Neutrophil (primary cell): ENCODE data around the gene PODN.

Source experiments
- H3K27ac ChIP-seq: fragments of 200-600 bp; sonication (generic); 2 replicates; pipeline ENCODE4 v1.5.1; 2016; ENCODE audit warnings: mild to moderate bottlenecking, moderate library complexity
- H3K27me3 ChIP-seq: fragments of 200-600 bp; sonication (generic); 2 replicates; pipeline ENCODE4 v1.6.0; 2016; ENCODE audit warnings: mild to moderate bottlenecking
- H3K36me3 ChIP-seq: fragments of 200-600 bp; sonication (generic); 2 replicates; pipeline ENCODE4 v1.5.1; 2017
- H3K4me1 ChIP-seq, 2 experiments: fragments of 200-600 bp in 1 of 2; sonication (generic) in 1 of 2; 1 replicate in 1 of 2; 2 replicates in 1 of 2; pipeline versions ENCODE4 v1.5.1 to v1.6.1; 2013 to 2016; ENCODE audit warnings: low read depth in 1 of 2, low read length in 1 of 2, mild to moderate bottlenecking in 1 of 2, moderate library complexity in 1 of 2; ENCODE audit not compliant: control insufficient read depth in 1 of 2, insufficient read depth in 1 of 2
- H3K4me3 ChIP-seq, 2 experiments: fragments of 200-600 bp in 1 of 2; sonication (generic) in 1 of 2; 1 replicate in 1 of 2; 2 replicates in 1 of 2; pipeline ENCODE4 v1.5.1; 2013 to 2016; ENCODE audit warnings: low read depth in 1 of 2, low read length in 1 of 2, mild to moderate bottlenecking in 1 of 2, moderate library complexity in 1 of 2
- H3K9me3 ChIP-seq: fragments of 200-600 bp; sonication (generic); 2 replicates; pipeline ENCODE4 v1.5.1; 2016
- TF ChIP-seq, protein P1 (sequence below): fragments of 200-600 bp; sonication (generic); IDR thresholded peaks from 2 replicates; pipeline ENCODE4 v1.5.1; 2016; ENCODE audit warnings: antibody characterized with exemption

PODN gene

DNA sequence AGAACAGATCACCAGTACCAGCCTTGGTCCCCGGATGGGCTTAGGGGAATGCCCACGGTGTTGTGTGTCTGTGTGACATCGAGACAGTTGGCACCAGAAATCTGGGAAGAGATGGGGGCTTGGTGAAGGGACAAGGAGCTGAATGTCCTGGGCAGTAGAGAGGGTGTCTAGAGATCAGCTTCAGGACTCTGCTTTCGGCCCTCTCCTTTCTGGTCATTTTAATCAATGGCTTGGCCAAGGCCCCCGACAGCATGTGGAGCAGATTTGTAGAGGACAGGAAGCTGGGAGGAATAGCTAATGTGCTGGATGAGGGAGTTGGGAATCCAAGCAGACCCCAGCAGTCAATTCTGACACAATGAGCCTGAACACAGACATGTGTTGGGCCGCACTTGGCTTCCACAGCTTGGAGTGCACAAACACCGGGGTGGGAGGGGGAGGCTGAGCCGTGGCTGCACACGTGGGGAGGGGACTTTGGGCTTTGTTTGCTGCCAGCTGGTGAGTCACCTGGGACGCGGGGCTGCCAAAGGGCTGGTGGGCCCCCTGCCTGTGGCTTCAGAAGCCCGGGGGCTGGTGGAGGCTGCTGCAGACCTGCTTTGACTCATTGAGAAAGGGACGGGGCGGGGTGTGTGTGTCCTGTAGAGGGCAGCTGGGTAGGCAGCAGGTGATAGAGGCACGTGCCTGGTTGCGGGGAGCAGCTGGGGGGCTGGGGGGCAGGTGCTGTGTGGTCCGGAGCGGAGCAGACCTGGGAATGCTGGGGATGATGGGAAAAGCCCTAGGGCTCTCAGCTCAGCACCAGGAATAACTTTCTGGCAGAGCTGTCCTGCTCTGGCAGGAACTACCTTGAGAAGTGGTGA is 59.5 kb downstream of the PODN start:
- Histone ChIP-seq H3K27me3 (no peaks in the 10 kb centered on the region), H3K4me1 (no peaks in the 10 kb centered on the region), H3K9me3 (no peaks in the 10 kb centered on the region), H3K4me3 (no peak overlapping the region), H3K36me3 (no peaks in the 10 kb centered on the region), H3K27ac (no peak overlapping the region)
- TF ChIP-seq, protein P1, sequence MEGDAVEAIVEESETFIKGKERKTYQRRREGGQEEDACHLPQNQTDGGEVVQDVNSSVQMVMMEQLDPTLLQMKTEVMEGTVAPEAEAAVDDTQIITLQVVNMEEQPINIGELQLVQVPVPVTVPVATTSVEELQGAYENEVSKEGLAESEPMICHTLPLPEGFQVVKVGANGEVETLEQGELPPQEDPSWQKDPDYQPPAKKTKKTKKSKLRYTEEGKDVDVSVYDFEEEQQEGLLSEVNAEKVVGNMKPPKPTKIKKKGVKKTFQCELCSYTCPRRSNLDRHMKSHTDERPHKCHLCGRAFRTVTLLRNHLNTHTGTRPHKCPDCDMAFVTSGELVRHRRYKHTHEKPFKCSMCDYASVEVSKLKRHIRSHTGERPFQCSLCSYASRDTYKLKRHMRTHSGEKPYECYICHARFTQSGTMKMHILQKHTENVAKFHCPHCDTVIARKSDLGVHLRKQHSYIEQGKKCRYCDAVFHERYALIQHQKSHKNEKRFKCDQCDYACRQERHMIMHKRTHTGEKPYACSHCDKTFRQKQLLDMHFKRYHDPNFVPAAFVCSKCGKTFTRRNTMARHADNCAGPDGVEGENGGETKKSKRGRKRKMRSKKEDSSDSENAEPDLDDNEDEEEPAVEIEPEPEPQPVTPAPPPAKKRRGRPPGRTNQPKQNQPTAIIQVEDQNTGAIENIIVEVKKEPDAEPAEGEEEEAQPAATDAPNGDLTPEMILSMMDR: no peak

DNA sequence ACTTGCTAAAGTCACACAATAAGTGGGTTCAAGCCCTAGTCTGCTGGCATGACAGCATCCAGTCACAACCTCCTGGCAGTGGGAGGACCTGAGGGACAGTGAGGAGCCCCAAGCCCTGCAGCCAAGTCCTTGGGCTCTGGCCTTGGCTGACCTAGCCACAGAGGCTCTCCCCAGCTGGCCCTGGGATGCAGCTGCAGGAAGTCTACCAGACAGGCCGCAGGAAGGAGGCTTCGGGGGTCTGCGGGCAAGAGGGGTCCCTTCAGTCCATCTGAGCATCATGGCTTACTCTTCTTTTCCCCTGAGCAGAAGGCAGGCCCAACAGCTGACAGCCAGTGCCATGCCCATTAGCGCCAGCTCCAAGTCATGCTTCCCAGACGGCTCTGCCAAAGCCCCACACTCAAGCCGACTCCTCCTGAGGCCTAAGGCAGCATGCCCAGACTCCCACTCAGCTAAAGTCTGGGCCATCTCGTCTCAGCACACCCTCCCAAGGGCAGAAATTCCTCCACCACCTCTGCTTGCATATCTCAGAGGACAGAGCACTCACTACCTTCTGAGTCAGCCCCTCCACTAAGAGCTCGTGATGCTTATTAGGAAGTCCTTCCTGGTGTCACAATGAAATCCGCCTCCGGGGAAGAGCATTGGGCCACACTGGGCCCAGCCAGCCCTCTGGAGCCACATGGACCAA is 60.3 kb downstream of the PODN start:
- H3K36me3 ChIP-seq: no peaks in the 10 kb centered on the region
- no peaks in the 10 kb centered on the region for H3K9me3 ChIP-seq
- no peaks in the 10 kb centered on the region for H3K4me1 ChIP-seq
- no peak overlapping the region for H3K27ac ChIP-seq
- H3K27me3 ChIP-seq: no peaks in the 10 kb centered on the region
- TF ChIP-seq, protein P1: no peak
- no peak overlapping the region for H3K4me3 ChIP-seq

DNA sequence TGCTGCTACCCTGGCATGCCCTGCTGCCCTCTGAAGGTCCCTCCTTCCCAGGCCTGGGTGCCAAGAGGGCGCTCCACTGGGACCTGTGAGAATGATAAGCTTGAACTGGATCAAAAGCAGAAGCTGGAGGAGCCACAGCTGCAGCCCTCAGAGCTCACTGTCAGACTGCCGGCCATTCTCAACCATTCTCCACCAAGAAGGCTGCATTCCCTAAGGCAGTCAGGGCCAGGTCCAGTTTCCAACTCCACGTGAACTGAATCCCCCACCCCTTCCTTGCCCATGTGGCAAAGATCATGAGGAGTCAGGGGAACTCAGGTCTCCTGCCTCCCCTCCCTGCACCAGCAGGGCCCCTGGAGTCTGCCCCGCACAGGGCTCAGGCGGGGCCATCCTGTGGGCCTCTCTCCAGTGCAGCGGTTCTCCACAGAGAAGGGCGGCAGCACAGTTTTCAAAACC is 61.0 kb downstream of the PODN start:
- H3K4me3 ChIP-seq: no peak overlapping the region
- no peak overlapping the region for H3K27ac ChIP-seq
- H3K36me3 ChIP-seq: no peaks in the 10 kb centered on the region
- H3K4me1 ChIP-seq: no peaks in the 10 kb centered on the region
- H3K9me3 ChIP-seq: no peaks in the 10 kb centered on the region
- TF ChIP-seq, protein P1: no peak
- H3K27me3 ChIP-seq: no peaks in the 10 kb centered on the region

DNA sequence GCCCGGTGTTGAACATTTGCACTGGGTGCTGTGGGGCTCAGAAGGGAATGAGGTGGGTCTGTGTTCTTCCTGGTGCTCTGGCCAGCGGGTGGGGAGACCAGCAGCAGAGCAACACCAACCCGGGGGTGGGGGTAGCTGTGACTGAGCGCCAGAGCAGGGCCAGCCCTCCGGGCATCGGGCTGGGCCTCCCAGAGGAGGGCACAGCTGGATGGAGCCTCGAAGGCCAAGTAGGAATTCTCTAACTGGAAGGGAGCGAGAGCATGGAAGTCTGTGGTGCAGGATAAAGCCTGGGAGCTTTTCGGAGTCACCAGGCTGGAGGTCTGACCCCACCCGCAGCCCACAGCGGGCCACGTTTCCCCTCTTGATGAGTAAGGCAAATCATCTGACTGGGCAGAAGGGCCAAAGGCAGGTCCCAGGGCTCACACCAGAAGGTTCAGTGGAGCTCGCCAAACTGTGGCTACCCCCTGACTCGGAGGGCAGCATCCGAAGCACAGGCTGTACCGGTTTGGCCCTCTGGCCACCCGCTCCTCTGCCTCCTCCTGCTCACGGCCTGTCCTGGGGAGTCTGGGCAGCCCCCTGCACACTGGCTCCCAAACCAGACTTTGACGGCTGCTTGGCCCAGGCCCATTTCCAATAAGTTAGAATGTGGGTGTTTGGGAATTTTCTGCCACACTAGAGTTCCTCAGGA is 61.6 kb downstream of the PODN start:
- no peaks in the 10 kb centered on the region for H3K27me3 ChIP-seq
- no peak overlapping the region for H3K4me3 ChIP-seq
- no peaks in the 10 kb centered on the region for H3K9me3 ChIP-seq
- no peaks in the 10 kb centered on the region for H3K4me1 ChIP-seq
- H3K27ac ChIP-seq: no peak overlapping the region
- TF ChIP-seq, protein P1: no peak
- no peaks in the 10 kb centered on the region for H3K36me3 ChIP-seq

DNA sequence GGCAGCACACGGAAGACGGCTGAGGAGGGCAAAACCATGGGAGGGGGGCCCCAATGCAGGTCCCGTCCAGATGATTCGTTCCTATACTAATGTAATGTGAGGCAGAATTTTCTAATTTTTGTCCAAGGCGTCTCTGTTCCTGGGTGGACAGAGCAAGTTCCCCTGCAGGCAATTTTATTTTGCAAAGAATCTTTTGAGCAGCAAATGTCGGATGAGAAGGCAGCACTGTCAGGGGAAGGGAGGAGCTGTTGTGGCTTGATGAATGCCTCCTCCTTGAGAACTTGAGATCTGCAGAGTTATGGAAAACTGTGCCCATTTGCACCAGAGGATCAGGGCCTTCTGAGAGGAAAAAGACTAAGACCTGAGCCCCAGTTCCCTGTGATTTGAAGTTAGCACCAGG is 63.1 kb downstream of the PODN start:
- no peaks in the 10 kb centered on the region for H3K36me3 ChIP-seq
- no peak overlapping the region for H3K4me3 ChIP-seq
- no peaks in the 10 kb centered on the region for H3K4me1 ChIP-seq
- TF ChIP-seq, protein P1: no peak
- no peaks in the 10 kb centered on the region for H3K9me3 ChIP-seq
- H3K27ac ChIP-seq: no peak overlapping the region
- H3K27me3 ChIP-seq: no peaks in the 10 kb centered on the region
